Mucosa of stomach (tissue), 1 donor: ENCODE measurements around the gene PRKCI.
"Not testable (repeated sequence)": the region's sequence is repeated elsewhere in the genome, so short reads cannot be mapped to it uniquely, and the experiment has no call there.

Experiments used
- H3K27me3 ChIP-seq: one replicate; pipeline ENCODE4 v1.7.0; 2013; ENCODE audit warnings: mild to moderate bottlenecking, low read length; ENCODE audit not compliant: control insufficient read depth, insufficient read depth
- H3K36me3 ChIP-seq: one replicate; pipeline ENCODE4 v1.7.0; 2013; ENCODE audit warnings: low read length; ENCODE audit not compliant: control insufficient read depth, insufficient read depth
- H3K4me1 ChIP-seq: one replicate; pipeline ENCODE4 v1.7.0; 2013; ENCODE audit warnings: mild to moderate bottlenecking, low read length; ENCODE audit not compliant: control insufficient read depth, insufficient read depth
- H3K4me3 ChIP-seq: one replicate; pipeline ENCODE4 v1.7.0; 2013; ENCODE audit warnings: low read length
- H3K9ac ChIP-seq: one replicate; pipeline ENCODE4 v1.7.0; 2013; ENCODE audit warnings: mild to moderate bottlenecking, low read length, moderate library complexity
- H3K9me3 ChIP-seq: one replicate; pipeline ENCODE4 v1.7.0; 2013; ENCODE audit warnings: mild to moderate bottlenecking, low read length, moderate library complexity; ENCODE audit not compliant: control insufficient read depth
- donor health status: Pancreatic carcinoma.

Gene PRKCI

GRCh38 chr3:170232266-170232665 lies 10.0 kb downstream of the PRKCI start:
- Histone ChIP-seq H3K36me3 (no peaks in the 10 kb centered on the region), H3K27me3 (no peaks in the 10 kb centered on the region), H3K9me3 (no peaks in the 10 kb centered on the region), H3K9ac (no peak overlapping the region), H3K4me3 (no peak overlapping the region), H3K4me1 (peaks cover 19% of the 10 kb centered on the region)

GRCh38 chr3:170233530-170233929 lies 11.3 kb downstream of the PRKCI start:
- H3K9ac ChIP-seq = no peak overlapping the region
- no peaks in the 10 kb centered on the region for H3K27me3 ChIP-seq
- H3K4me3 ChIP-seq = no peak overlapping the region
- H3K36me3 ChIP-seq = no peaks in the 10 kb centered on the region
- H3K9me3 ChIP-seq = no peaks in the 10 kb centered on the region
- peaks cover 19% of the 10 kb centered on the region for H3K4me1 ChIP-seq

DNA sequence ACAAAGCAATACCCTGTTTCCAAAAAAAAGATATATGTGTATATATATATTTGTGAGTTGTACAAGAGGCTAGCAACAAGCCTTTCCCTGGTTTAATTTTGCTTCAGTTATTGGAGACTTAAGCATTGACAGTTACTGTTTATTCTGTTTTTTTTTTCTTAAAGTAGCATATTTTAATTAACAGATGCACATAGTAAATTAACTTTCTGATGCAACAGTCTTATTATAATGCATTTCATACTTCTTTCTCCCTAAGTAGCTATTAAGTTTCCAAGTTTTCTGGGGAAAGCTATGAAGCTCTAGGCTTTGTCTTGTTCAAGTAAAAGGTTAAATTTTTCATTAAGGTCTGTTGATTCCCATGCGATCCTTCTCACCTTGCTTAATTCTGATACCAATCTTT lies 17.9 kb downstream of the PRKCI start:
- no peaks in the 10 kb centered on the region for H3K9me3 ChIP-seq
- H3K9ac ChIP-seq = no peak overlapping the region
- H3K27me3 ChIP-seq = no peaks in the 10 kb centered on the region
- no peaks in the 10 kb centered on the region for H3K4me1 ChIP-seq
- H3K36me3 ChIP-seq = no peaks in the 10 kb centered on the region
- H3K4me3 ChIP-seq = no peak overlapping the region

DNA sequence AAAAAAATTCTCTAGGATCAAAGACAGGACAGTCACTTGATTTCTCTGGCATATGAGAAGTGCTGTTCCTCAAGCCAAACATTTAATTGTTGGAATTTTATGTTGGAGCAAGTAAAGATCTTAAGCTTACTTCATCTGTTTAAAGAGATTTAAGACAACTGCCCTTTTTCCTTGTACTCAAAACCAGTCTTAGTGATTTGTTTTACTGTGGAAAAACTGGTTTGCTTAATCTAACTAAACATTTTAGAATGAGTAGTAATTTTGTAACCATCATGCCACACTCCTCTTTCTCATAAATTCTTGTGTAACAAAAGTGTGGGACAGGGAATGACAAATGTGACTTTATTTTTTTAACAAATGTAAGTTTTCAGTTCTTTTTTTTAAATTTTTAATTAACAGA lies 18.4 kb downstream of the PRKCI start:
- Histone ChIP-seq H3K27me3 (no peaks in the 10 kb centered on the region), H3K4me3 (no peak overlapping the region), H3K36me3 (no peaks in the 10 kb centered on the region), H3K9me3 (no peaks in the 10 kb centered on the region), H3K9ac (no peak overlapping the region), H3K4me1 (no peaks in the 10 kb centered on the region)

- Histone ChIP-seq H3K9me3 (no peaks in the 10 kb centered on the region), H3K36me3 (no peaks in the 10 kb centered on the region), H3K4me1 (no peaks in the 10 kb centered on the region), H3K27me3 (no peaks in the 10 kb centered on the region), H3K4me3 (no peak overlapping the region), H3K9ac (no peak overlapping the region)
These were observed 22.4 kb downstream of the PRKCI start for GRCh38 chr3:170244576-170244975.

GRCh38 chr3:170247875-170248274 lies 25.7 kb downstream of the PRKCI start:
- Histone ChIP-seq H3K4me1 (no peaks in the 10 kb centered on the region), H3K36me3 (no peaks in the 10 kb centered on the region)

GRCh38 chr3:170256597-170256996 lies 34.4 kb downstream of the PRKCI start:
- no peak overlapping the region for H3K4me3 ChIP-seq
- H3K4me1 ChIP-seq = peaks cover 12% of the 10 kb centered on the region
- no peaks in the 10 kb centered on the region for H3K27me3 ChIP-seq
- no peaks in the 10 kb centered on the region for H3K36me3 ChIP-seq
- H3K9me3 ChIP-seq = no peaks in the 10 kb centered on the region
- no peak overlapping the region for H3K9ac ChIP-seq

More at GRCh38 chr3:170247875-170248274, 25.7 kb downstream of the PRKCI start:
- Histone ChIP-seq H3K9me3 (no peaks in the 10 kb centered on the region), H3K4me3 (no peak overlapping the region), H3K9ac (no peak overlapping the region), H3K27me3 (no peaks in the 10 kb centered on the region)

DNA sequence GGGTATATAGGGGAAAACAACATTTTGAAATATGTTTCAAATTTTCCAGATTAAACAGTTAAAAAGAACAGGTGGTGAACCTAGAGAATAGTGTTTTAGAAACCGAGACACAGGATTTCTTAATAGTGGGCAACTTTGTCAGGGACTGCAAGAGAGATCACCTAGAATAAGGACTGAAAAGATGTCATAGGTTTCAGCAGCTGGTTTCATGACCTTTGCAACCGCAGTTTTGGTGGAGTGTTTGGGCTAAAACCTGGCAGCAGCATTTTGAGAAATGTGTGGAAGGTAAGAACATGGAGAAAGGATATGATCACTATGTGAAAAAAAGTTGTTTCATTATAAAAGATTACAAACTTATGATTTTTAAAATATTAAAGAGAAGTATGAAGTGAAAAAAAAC lies 34.9 kb downstream of the PRKCI start:
- no peaks in the 10 kb centered on the region for H3K27me3 ChIP-seq
- no peaks in the 10 kb centered on the region for H3K36me3 ChIP-seq
- H3K9me3 ChIP-seq = no peaks in the 10 kb centered on the region
- no peak overlapping the region for H3K4me3 ChIP-seq
- H3K9ac ChIP-seq = no peak overlapping the region
- H3K4me1 ChIP-seq = peaks cover 12% of the 10 kb centered on the region

- Histone ChIP-seq H3K4me1 (peaks cover 12% of the 10 kb centered on the region), H3K36me3 (no peaks in the 10 kb centered on the region), H3K27me3 (no peaks in the 10 kb centered on the region), H3K9ac (no peak overlapping the region), H3K4me3 (no peak overlapping the region), H3K9me3 (no peaks in the 10 kb centered on the region)
These were observed 35.9 kb downstream of the PRKCI start for GRCh38 chr3:170258105-170258487.

GRCh38 chr3:170259907-170260306 lies 37.7 kb downstream of the PRKCI start:
- no peaks in the 10 kb centered on the region for H3K9me3 ChIP-seq
- H3K9ac ChIP-seq = no peak overlapping the region
- no peaks in the 10 kb centered on the region for H3K27me3 ChIP-seq
- H3K4me1 ChIP-seq = peaks cover 12% of the 10 kb centered on the region
- H3K36me3 ChIP-seq = no peaks in the 10 kb centered on the region
- H3K4me3 ChIP-seq = no peak overlapping the region

GRCh38 chr3:170267793-170268192 lies 45.6 kb downstream of the PRKCI start:
- H3K4me1 ChIP-seq = no peaks in the 10 kb centered on the region
- H3K9ac ChIP-seq = no peak overlapping the region
- no peaks in the 10 kb centered on the region for H3K27me3 ChIP-seq
- H3K9me3 ChIP-seq = no peaks in the 10 kb centered on the region
- no peak overlapping the region for H3K4me3 ChIP-seq
- no peaks in the 10 kb centered on the region for H3K36me3 ChIP-seq

GRCh38 chr3:170269673-170270254 lies 47.5 kb downstream of the PRKCI start:
- H3K36me3 ChIP-seq, H3K4me3 ChIP-seq: not testable (repeated sequence)

DNA sequence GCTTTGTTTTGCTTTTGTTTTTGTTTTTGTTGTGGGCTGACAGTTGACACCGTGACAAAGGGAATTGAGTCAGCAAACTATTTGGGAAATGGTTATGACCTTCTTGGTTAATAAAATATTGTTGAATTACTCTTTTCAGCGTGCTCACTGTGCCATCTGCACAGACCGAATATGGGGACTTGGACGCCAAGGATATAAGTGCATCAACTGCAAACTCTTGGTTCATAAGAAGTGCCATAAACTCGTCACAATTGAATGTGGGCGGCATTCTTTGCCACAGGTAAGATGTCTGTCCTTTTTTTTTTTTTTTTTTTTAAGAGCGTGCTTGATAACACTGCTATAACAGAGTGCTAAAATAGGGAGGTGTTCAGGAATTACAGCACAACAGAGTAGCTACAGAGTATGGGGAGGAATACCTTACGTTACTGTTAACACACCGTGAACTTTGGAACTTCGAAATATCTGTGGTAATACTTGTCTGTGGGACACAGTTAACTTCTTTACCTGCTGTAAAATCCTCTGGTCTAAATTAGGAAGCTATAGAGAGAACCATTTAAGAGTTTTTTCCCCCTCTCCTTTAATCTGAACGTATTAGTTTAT lies 48.2 kb downstream of the PRKCI start:
- no peaks in the 10 kb centered on the region for H3K4me1 ChIP-seq
- no peaks in the 10 kb centered on the region for H3K36me3 ChIP-seq
- H3K4me3 ChIP-seq = no peak overlapping the region
- no peaks in the 10 kb centered on the region for H3K27me3 ChIP-seq
- no peaks in the 10 kb centered on the region for H3K9me3 ChIP-seq
- no peak overlapping the region for H3K9ac ChIP-seq

More at GRCh38 chr3:170269673-170270254, 47.5 kb downstream of the PRKCI start:
- H3K9me3 ChIP-seq, H3K27me3 ChIP-seq, H3K9ac ChIP-seq, H3K4me1 ChIP-seq: not testable (repeated sequence)
